ENCODE results near the gene SUDS3. TPM values are rescaled to one million over a fixed set of nuclear protein-coding genes. Genes with fewer than 3 reads are reported as not detected.
A peak's percentile ranks its signal among the peaks of the same experiment; 100 is the strongest.
"Not testable (repeated sequence)": the region's sequence is repeated elsewhere in the genome, so short reads cannot be mapped to it uniquely, and the experiment has no call there.

Gene SUDS3
- total RNA-seq, 1 donor from 2014 or later = 23.3 TPM

- Mint-ChIP-seq H3K4me1 (ENCODE audit: low read depth) (peaks cover 43% of the 10 kb centered on the region), H3K27me3 (ENCODE audit: insufficient read depth) (peaks cover 2% of the 10 kb centered on the region), H3K4me3 (peak overlapping the region; percentile 97), H3K27ac (peak overlapping the region; percentile 95), H3K9me3 (no peaks in the 10 kb centered on the region), H3K36me3 (ENCODE audit: low read depth) (peaks cover 10% of the 10 kb centered on the region)
- no peak for DNase-seq (ENCODE audit: low spot score)
- intact Hi-C loops (cut with micrococcal nuclease) = loop anchor here (2.0 kb wide), 3 partner anchors 342 to 1638 kb away; partner anchors contain the start of genes RNFT2 and SPRING1
These were observed 897 bp downstream of the SUDS3 start for GRCh38 chr12:118377021-118377883.

- no peaks in the 10 kb centered on the region for H3K27me3 Mint-ChIP-seq (ENCODE audit: insufficient read depth)
- intact Hi-C loops (cut with micrococcal nuclease) = loop anchor here (2.0 kb wide), 3 partner anchors 343 to 1639 kb away; partner anchors contain the start of genes RNFT2 and SPRING1
- H3K36me3 Mint-ChIP-seq (ENCODE audit: low read depth) = peaks cover 10% of the 10 kb centered on the region
- peaks cover 41% of the 10 kb centered on the region for H3K4me1 Mint-ChIP-seq (ENCODE audit: low read depth)
- peak; percentile 67 for DNase-seq (ENCODE audit: low spot score)
- H3K4me3 Mint-ChIP-seq = peak overlapping the region; percentile 97
- H3K27ac Mint-ChIP-seq = peak overlapping the region; percentile 95
- H3K9me3 Mint-ChIP-seq = no peaks in the 10 kb centered on the region
These were observed 1.6 kb downstream of the SUDS3 start for GRCh38 chr12:118377884-118378470.

DNA sequence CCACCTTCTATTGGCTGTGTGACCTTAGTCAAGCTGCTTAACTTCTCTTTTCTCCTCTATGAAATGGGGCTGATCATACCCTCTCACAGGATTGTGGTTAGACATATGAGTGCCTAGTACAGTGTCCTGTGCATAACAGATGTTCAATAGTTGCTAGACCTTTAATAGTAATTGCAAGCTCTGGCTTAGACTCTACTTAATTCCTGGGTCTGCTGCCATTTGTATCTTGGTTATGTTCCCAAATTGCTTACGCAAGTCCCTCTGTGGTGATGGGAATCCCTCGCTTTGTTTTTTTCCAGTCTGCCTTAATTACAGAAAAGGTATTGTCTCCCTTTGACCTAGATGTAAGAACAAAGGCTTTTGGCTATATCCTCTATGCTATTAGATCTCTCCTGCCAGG, 15.1 kb downstream of the SUDS3 start:
- H3K36me3 Mint-ChIP-seq (ENCODE audit: low read depth) = peaks cover 33% of the 10 kb centered on the region
- no peak overlapping the region for H3K27ac Mint-ChIP-seq
- H3K4me3 Mint-ChIP-seq = no peak overlapping the region
- H3K27me3 Mint-ChIP-seq (ENCODE audit: insufficient read depth) = no peaks in the 10 kb centered on the region
- intact Hi-C loops (cut with micrococcal nuclease) = no loop called here
- no peaks in the 10 kb centered on the region for H3K9me3 Mint-ChIP-seq
- no peaks in the 10 kb centered on the region for H3K4me1 Mint-ChIP-seq (ENCODE audit: low read depth)
- no peak for DNase-seq (ENCODE audit: low spot score)

- Mint-ChIP-seq H3K4me1 (ENCODE audit: low read depth) (no peaks in the 10 kb centered on the region), H3K36me3 (ENCODE audit: low read depth) (peaks cover 35% of the 10 kb centered on the region), H3K9me3 (no peaks in the 10 kb centered on the region), H3K27ac (no peak overlapping the region), H3K27me3 (ENCODE audit: insufficient read depth) (no peaks in the 10 kb centered on the region), H3K4me3 (no peak overlapping the region)
- intact Hi-C loops (cut with micrococcal nuclease) = no loop called here
- no peak for DNase-seq (ENCODE audit: low spot score)
These were observed 15.5 kb downstream of the SUDS3 start for GRCh38 chr12:118391836-118392235.

DNA sequence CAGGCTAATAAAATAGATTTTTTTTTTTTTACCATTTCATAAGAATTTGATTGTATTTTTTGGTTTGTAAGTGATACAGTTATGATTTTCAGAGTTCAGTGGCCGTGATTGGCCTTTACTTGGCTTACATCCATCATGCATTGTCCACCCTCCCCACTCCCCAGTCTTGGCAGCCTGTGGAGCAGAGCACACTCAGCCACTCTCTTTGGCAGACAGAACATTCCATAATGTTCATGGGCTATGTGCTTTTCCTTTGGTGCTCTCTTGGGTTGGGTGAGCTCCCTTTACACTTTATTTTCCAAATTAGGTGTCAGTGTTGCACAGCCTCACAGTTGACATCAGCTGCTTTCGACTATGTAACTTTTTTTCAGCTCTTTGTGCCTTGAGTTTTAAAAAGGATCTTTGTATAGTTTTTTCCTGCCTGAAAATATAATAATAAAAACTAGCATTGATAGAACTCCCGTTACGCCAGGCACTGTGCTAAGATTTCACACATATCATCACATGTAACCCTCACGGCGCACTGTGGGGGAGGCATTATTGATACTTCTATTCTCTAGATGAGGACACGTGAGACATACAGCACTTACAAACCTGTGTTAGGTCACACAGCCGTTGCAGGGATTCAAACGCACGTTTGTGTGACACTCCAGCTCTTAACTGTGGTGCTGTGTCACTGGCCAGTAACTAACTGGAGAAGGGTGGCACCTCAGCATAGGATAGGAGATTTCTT, 21.5 kb downstream of the SUDS3 start:
- H3K4me3 Mint-ChIP-seq = no peak overlapping the region
- intact Hi-C loops (cut with micrococcal nuclease) = no loop called here
- H3K36me3 Mint-ChIP-seq (ENCODE audit: low read depth) = peaks cover 28% of the 10 kb centered on the region

GRCh38 chr12:118398524-118398923, 22.2 kb downstream of the SUDS3 start:
- Mint-ChIP-seq H3K4me1 (ENCODE audit: low read depth) (no peaks in the 10 kb centered on the region), H3K27ac (no peak overlapping the region), H3K9me3 (no peaks in the 10 kb centered on the region), H3K36me3 (ENCODE audit: low read depth) (peaks cover 34% of the 10 kb centered on the region), H3K4me3 (no peak overlapping the region), H3K27me3 (ENCODE audit: insufficient read depth) (no peaks in the 10 kb centered on the region)
- DNase-seq (ENCODE audit: low spot score) = no peak
- intact Hi-C loops (cut with micrococcal nuclease) = no loop called here

More for the DNA sequence above, 21.5 kb downstream of the SUDS3 start:
- no peak for DNase-seq (ENCODE audit: low spot score)
- H3K4me1 Mint-ChIP-seq (ENCODE audit: low read depth) = no peaks in the 10 kb centered on the region
- no peak overlapping the region for H3K27ac Mint-ChIP-seq
- H3K27me3 Mint-ChIP-seq (ENCODE audit: insufficient read depth) = no peaks in the 10 kb centered on the region
- no peaks in the 10 kb centered on the region for H3K9me3 Mint-ChIP-seq

- Mint-ChIP-seq H3K9me3 (no peaks in the 10 kb centered on the region), H3K27me3 (ENCODE audit: insufficient read depth) (no peaks in the 10 kb centered on the region), H3K27ac (no peak overlapping the region), H3K36me3 (ENCODE audit: low read depth) (peaks cover 37% of the 10 kb centered on the region), H3K4me3 (no peak overlapping the region), H3K4me1 (ENCODE audit: low read depth) (no peaks in the 10 kb centered on the region)
- intact Hi-C loops (cut with micrococcal nuclease) = no loop called here
- DNase-seq (ENCODE audit: low spot score) = no peak
These were observed 22.6 kb downstream of the SUDS3 start for GRCh38 chr12:118398940-118399339.

DNA sequence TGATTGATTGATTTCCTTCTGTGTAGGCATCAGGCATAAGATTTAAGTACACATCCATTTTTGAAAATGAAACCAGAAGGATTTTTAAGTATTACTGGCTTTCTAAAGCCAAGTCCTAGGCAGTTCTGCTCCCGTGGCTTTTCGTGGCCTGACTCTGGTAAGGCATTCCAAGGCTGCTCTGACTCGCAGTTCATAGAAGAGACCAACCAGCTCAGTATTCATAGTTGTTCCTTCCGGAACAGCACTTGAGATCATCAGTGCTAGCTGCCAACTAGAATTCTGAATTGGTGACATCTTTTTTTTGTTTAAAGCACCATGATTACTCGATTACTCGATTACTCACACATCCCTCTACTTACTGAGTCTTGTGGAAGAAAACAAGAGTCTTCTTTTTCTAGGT, 25.9 kb downstream of the SUDS3 start:
- no peaks in the 10 kb centered on the region for H3K27me3 Mint-ChIP-seq (ENCODE audit: insufficient read depth)
- no peak overlapping the region for H3K27ac Mint-ChIP-seq
- H3K4me3 Mint-ChIP-seq = no peak overlapping the region
- intact Hi-C loops (cut with micrococcal nuclease) = no loop called here
- no peaks in the 10 kb centered on the region for H3K9me3 Mint-ChIP-seq
- peaks cover 31% of the 10 kb centered on the region for H3K36me3 Mint-ChIP-seq (ENCODE audit: low read depth)
- no peaks in the 10 kb centered on the region for H3K4me1 Mint-ChIP-seq (ENCODE audit: low read depth)
- no peak for DNase-seq (ENCODE audit: low spot score)

- H3K4me3 Mint-ChIP-seq = no peak overlapping the region
- no peaks in the 10 kb centered on the region for H3K27me3 Mint-ChIP-seq (ENCODE audit: insufficient read depth)
- peak; percentile 20 for DNase-seq (ENCODE audit: low spot score)
- intact Hi-C loops (cut with micrococcal nuclease) = loop anchor here (1.0 kb wide), 1 partner anchor 1008 kb away; no protein-coding TSS in a partner anchor
- H3K36me3 Mint-ChIP-seq (ENCODE audit: low read depth) = peaks cover 29% of the 10 kb centered on the region
- H3K4me1 Mint-ChIP-seq (ENCODE audit: low read depth) = no peaks in the 10 kb centered on the region
- no peaks in the 10 kb centered on the region for H3K9me3 Mint-ChIP-seq
- no peak overlapping the region for H3K27ac Mint-ChIP-seq
These were observed 28.6 kb downstream of the SUDS3 start for GRCh38 chr12:118404876-118405521.

GRCh38 chr12:118408241-118408640, 31.9 kb downstream of the SUDS3 start:
- H3K27me3 Mint-ChIP-seq (ENCODE audit: insufficient read depth); intact Hi-C loops (cut with micrococcal nuclease); DNase-seq (ENCODE audit: low spot score); H3K27ac Mint-ChIP-seq; H3K4me3 Mint-ChIP-seq; H3K4me1 Mint-ChIP-seq (ENCODE audit: low read depth): not testable (repeated sequence)
- H3K36me3 Mint-ChIP-seq (ENCODE audit: low read depth) = peaks cover 41% of the 10 kb centered on the region
- H3K9me3 Mint-ChIP-seq = peaks cover 14% of the 10 kb centered on the region

- Mint-ChIP-seq H3K27me3 (ENCODE audit: insufficient read depth) (no peaks in the 10 kb centered on the region), H3K27ac (no peak overlapping the region), H3K9me3 (peaks cover 14% of the 10 kb centered on the region), H3K4me1 (ENCODE audit: low read depth) (no peaks in the 10 kb centered on the region), H3K4me3 (no peak overlapping the region), H3K36me3 (ENCODE audit: low read depth) (peaks cover 51% of the 10 kb centered on the region)
- DNase-seq (ENCODE audit: low spot score) = no peak
- intact Hi-C loops (cut with micrococcal nuclease) = no loop called here
These were observed 33.5 kb downstream of the SUDS3 start for GRCh38 chr12:118409834-118410233.

- Mint-ChIP-seq H3K27me3 (ENCODE audit: insufficient read depth) (no peaks in the 10 kb centered on the region), H3K27ac (no peak overlapping the region), H3K4me3 (no peak overlapping the region), H3K36me3 (ENCODE audit: low read depth) (peaks cover 44% of the 10 kb centered on the region), H3K4me1 (ENCODE audit: low read depth) (no peaks in the 10 kb centered on the region), H3K9me3 (peaks cover 2% of the 10 kb centered on the region)
- intact Hi-C loops (cut with micrococcal nuclease) = no loop called here
- DNase-seq (ENCODE audit: low spot score) = no peak
These were observed 41.6 kb downstream of the SUDS3 start for GRCh38 chr12:118417942-118418341.
